LNCaP clone FGC (cell line): ENCODE measurements around the gene LRP1-AS.

Experiments used
- DNase-seq: peaks from one replicate; pipeline ENCODE4 v3.0.0-alpha.2; 2011; ENCODE audit warnings: low read depth
- H3K4me3 ChIP-seq: 2 replicates; pipeline ENCODE4 v1.5.1; 2011; ENCODE audit warnings: mild to moderate bottlenecking, low read depth, low read length, control low read depth
- CTCF ChIP-seq: IDR thresholded peaks from 2 replicates; pipeline ENCODE4 v1.5.1; 2012; ENCODE audit warnings: mild to moderate bottlenecking; ENCODE audit not compliant: control insufficient read depth, insufficient read depth; ENCODE audit errors: extremely low read depth

LRP1-AS gene

DNA sequence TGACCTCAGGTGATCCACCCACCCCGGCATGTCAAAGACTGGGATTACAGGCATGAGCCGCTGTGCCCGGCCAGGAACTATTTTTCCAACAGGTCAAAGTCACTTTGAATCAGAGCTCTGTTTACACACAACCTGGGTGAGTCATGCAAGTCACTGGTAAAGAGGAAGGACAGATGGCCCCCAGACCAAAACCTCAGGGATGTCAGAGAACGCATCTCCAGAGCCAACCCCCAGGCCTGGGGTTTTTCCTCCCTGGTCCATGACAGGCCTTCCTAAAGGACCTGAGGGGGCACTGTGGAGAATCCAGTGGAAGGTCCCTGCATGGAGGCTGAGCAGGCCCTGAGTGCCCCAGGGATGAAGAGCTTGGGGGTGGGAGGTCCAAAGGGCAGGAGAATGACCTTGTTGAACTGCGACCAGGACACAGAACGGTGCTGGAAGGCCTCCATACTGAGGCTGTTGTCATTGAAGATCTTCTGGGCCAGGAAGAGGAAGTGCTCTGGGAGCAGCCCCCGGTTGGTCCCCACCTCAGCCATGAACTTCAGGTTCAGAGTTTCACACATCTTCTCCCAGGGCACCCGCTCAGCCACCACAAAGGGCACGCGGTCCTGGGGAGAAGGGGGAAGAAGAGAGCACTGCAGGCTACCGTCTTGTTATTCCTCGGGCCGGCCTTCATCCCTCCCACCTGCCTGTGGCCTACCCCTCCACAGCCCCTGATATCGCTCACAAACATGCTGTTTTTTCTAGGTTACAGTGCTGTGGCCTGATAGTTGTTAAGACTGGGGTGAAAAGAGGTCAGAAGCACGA lies 45.3 kb downstream of the LRP1-AS start:
- DNase-seq: no peak
- no peak overlapping the region for H3K4me3 ChIP-seq
- no peak for TF ChIP-seq CTCF

GRCh38 chr12:57099766-57100165 lies 47.7 kb downstream of the LRP1-AS start:
- H3K4me3 ChIP-seq: no peak overlapping the region
- TF ChIP-seq CTCF: no peak
- no peak for DNase-seq

- H3K4me3 ChIP-seq: no peak overlapping the region
- no peak for TF ChIP-seq CTCF
- no peak for DNase-seq
Observed at GRCh38 chr12:57099047-57099714, 48.2 kb downstream of the LRP1-AS start.

- no peak for TF ChIP-seq CTCF
- no peak for DNase-seq
- H3K4me3 ChIP-seq: no peak overlapping the region
Observed at GRCh38 chr12:57098546-57098945, 48.9 kb downstream of the LRP1-AS start.

GRCh38 chr12:57097554-57097835 lies 49.9 kb downstream of the LRP1-AS start:
- no peak for DNase-seq
- H3K4me3 ChIP-seq: no peak overlapping the region
- no peak for TF ChIP-seq CTCF

GRCh38 chr12:57096748-57097553 lies 50.5 kb downstream of the LRP1-AS start:
- TF ChIP-seq CTCF: no peak
- no peak for DNase-seq
- H3K4me3 ChIP-seq: no peak overlapping the region
